GM21515 (cell line): ENCODE data around the gene CRK.

Experiments
- ATAC-seq: cut with Tn5 transposase; IDR thresholded peaks from one replicate; pipeline ENCODE4 v1.9.1; 2021; ENCODE audit not compliant: unreplicated experiment

CRK gene

DNA sequence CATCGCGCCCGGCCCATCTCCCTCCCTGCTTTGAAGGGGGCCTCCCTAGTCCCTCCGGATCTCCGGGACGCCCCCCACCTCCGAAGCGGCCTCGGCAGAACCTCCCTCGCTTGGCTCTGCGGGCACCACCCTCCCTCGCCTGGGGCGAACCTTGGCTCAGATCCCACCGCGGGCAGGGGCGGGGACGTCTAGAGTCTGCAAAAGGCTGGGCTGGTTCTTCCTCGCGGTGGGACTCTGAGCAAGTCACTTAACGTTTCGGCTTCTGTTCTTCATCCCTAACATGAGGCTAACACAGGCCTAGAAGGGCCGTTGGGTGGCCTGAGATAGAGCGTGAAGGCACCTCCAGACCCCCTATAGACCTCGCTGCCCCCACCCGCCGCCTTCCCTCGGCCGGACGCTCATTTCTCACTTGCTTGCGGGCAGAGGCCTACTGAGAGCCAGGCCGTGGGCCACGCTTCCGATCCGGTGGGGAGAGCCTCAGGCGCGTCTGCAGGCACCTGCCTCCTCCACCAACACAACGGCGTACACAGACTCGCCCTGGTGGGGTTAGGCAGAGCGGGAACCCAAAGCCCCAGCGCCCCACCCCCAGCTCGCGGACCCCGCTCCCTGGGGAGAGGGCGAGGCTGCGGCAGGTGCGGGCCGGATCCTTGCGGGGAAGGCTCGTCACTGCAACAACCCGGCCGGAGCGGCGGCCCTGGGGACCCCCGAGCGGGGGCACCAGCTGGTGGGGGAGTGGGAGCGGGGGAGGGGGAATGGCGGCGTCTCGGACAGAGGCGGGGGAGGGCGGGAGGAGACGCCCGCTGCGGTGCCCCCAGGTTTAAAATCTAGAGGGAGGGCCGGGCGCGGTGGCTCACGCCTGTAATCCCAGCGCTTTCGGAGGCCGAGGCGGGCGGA is 31.0 kb upstream of the CRK start:
- no peak for ATAC-seq

DNA sequence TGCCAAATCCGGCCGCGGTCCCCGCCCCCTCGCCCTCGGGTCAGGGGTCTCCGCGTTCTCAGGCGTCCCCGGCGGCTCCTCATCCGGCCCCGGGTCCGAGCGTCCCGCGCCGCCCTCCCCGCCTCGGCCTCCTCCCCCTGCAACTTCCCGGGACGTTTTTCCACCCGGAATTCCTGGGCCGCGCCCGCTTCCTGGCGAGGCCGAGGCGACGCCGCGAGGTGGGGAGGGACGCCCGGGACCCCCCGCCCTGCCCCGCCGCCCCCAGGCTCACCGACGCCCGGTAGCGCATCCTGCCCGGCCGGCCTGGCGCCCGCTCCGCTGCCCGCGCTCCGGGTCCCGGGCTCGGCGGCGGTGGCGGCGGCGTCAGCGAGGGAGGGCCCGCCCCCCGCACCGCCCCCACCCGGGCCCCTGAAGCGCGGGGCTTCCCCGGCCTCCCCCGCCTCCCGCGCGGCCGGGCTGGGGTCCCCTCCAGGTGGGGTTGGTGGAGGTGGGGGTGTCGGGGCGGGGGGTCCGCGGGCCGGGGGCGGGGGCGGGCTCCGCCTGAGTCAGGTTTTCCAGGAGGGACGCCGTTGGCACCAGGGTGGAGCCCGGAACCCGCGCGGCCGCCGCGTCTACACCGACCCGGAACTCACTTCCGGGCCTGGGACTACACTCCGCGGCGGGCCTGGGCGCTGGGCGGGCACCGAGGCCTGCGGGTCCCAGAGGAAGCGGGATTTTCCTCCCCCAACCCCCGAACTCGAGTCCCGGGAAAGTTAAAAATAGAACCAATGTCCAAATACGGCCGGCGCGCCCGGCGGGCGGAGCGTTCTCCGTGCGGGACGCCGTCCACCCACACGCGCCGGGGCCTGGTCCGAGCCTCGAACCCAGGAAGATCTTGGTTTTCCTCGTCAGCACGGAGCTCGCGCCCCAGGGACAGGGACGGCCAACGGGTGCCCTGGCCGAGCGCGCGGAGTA is 29.7 kb upstream of the CRK start:
- no peak for ATAC-seq

DNA sequence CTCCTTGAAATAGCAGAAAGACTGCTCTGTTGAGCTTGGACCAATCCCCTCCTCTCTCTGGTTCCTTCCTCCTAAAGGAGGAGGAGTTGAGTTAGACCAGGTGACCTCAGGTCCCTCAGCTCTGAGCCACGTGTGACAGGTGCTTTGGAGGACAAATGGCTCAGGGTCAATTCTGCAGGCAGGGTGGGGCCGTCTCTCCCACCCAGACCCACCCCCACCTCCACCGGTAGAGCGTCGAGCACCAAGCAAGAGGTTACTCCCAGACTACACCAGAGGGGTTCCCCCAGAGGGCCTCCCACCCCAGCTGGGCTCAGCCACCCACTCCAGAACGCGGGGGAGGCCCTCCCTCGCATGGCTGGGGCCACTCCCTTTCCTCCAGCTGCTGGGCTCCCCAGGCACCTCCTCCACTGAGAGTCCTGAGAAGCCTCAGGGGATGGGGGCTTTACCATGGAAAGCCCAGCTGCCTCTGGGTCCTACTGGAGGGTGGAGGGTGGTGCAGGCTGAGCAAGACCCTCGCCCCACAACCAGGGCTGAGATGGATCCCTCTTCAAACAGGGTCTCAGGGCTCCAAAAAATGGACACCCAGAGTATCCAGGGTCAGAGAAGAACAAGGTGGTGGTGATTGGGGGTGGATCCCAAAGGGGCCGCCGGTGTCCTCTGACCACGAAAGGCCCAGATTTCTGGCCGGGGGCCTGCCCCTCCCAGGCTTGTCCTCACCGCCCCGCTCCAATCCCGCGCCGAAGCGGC is 28.8 kb upstream of the CRK start:
- peak; percentile 35 for ATAC-seq

DNA sequence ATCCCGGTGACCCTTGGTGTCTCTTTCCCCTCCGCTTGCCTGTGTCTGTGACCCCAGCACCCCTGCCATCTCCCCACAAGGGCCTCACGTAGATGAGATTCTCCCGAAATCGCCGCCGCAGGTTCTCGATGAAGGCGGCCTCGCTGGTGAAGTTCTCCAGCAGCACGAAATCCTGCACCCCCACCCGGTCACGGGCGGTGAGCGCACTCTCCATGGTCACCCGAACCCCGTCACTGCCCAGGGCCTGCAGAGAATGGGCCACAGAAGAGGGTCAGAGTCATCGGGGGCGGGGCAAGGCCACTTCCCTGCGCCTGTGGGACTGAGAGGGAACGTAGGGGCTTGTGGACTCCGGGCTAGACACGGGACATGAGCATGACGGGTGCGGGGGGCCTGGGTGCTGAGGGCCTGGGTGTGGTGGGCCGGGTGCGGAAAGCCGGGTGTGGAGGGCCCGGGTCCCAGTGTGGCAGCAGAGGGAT is 28.1 kb upstream of the CRK start:
- no peak for ATAC-seq

DNA sequence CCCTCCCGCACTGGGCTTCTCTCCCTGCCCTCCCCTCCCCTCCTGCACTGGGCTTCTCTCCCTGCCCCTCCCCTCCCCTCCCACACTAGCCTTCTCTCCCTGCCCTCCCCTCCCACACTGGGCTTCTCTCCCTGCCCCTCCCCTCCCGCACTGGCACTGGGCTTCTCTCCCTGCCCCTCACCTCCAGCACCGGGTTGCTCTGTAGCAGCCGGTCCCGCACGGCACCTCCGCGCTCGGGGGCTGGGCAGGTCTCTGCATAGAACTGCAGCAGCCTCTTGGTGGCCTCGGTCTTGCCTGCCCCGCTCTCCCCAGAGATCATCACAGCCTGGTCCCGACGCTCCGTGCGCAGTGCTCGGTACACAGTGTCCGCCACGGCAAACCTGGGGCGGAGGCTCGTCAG is 26.6 kb upstream of the CRK start:
- no peak for ATAC-seq

DNA sequence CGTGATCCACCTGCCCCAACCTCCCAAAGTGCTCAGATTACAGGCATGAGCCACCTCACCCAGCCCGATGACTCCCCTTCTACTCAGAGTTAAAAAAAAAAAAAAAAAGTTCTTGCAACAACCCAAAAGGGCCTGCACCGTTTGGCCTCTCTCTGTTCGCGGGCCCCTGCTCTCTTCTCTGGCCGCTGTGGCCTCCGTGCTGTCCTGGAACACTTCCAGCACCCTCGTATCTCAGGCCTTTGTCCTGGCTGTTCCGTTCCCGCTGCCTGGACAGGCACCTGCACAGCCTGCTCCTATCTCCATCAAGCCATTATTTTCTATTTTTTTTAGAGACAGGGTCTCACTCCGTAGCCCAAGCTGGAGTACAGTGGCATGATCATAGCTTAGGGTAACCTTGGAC is 25.7 kb upstream of the CRK start:
- no peak for ATAC-seq

DNA sequence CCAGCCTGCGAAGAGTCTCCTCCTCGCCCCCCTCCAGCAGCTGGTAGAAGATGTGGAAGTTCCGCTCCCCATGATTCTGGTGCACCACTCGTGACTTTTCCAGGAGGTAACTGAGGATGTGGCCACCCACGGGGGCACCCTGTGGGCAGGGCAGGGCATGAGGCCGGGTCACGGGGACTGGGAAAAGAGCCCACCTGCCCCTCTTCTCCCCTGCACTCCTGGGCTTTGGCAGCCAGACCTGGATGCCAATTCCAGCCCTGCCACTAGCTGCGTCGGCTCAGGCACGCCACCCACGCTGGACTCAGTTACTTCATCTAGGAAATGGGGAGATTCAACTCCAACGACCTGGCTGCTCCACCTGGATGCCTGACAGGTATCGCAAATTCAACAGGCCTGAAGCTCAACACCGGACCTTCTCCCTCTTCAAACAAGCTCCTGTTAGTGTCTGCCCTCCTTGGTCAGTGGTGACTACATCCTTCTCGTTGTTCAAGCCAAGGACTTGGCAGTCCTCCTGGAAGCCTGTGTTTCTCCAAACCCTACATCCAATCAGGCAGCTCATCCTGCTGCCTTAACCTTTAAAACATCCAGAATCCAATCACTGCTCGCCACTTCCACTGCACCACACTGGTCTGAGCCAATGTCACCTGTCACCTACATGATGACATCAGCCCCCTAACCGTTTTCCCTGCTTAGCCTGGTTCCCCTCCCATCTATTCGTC is 24.9 kb upstream of the CRK start:
- no peak for ATAC-seq

DNA sequence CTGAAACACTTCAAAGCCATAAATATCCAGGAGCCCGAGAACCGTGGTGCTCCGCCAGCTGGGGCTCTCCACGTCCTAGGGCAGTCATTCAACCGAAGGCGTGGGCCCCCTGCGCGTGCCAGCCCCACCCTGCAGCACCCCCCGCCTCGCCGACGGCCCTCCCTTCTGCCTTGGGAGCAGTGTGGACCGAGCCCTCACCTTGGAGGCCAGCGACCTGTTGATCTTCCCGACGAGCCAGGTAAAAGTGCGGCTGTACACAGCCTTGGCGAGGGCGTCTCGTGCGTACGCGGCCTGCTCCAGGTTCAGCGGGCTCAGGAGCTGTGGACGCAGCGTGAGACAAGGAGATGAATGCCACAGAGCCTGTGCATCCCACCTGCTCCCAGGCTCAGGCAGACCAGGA is 22.4 kb upstream of the CRK start:
- no peak for ATAC-seq

DNA sequence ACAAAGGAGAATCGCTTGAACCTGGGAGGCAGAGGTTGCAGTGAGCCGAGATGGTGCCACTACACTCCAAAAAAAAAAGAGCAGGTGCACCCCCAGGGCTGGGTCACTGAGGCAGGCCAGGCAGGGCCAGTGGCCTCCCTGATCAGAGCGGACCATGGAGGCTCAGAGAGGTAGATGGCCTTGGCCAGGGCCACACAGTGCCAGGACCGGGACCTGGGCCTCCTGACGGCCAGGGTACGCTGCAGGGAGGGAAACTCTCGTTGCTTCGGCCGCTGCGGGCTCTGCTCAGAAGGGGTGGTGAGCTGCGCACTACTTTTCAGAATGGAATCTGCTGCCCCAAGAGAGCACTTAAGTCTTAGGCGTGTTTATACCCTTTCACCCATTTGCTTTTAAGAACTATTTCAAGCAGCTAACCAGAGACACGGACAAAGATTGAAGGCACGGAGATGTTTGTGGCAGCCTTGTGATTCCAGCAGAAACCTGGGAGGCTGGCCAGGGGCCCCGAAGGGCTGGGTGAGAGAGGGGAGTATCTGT is 19.4 kb upstream of the CRK start:
- no peak for ATAC-seq

DNA sequence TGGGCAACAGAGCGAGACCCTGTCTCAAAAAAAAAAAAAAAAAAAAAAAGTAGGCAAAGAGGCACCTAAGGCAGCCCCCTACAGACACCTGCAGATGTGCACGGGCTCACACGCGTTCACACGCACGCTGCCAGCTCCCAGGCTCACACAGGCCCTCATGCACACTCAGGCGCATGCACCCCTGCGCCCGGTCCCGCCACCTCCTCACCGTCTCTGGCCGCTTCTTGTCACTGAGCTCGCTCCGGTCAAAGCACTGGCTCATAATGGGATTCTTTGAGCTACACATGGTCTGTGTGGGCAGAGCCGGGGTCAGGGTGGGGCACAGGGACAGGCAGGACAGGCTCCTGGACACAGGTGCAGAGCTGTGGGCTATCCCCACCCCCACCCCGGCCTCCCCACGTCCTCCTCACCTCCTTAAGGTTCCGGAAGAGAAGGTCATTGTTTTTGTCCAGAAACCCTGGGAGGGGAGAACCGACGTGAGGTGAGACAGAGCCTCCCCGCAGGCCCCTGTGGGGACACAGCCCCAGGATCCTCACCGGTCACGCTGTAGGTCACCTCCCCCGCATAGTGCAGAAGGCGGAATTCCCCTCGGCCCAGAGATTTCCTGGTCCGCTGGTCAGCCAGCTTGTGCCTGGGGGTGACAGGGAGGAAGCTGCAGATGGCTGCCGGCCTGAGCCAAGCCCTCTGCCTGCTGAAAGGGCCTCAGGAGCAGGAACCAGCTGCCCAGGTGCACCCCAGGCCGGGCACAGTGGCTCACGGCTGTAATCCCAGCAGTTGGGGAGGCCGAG is 18.6 kb upstream of the CRK start:
- peak; percentile 52 for ATAC-seq

DNA sequence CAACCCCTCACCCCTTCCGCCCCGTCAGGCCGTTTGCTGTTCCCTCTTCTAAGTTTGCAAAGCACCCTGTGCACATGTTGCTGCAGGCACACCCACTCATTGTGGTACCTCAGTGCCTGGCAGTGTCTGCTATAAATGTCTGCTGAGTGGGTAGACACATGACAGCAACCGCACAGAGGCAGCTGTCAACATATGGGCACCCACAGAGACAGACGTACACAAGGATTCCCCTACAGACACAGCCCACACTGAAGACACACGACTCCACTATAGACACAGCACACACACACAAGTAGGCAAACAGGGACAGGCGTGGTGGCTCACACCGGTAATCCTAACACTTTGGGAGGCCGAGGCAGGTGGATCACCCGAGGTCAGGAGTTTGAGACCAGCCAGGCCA is 17.8 kb upstream of the CRK start:
- no peak for ATAC-seq

DNA sequence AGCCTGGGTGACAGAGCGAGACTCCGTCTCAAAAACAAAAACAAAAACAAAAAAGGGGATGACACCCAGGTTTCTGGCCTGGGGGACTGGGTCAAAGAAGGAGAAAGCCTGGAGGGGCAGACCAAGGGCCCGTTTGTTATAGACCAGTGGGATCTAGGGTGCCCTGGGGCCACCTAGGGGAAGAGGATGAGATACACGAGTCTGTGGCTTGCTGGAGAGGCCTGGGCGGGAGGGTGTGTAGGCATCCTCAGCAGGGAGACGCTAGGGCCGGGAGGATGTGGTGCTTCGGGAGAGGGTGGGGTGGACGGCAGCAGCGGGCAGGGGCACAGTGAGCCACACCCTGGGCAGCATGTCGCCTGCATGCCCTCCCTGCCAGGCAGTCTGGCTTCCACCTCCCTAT is 17.1 kb upstream of the CRK start:
- ATAC-seq: no peak

DNA sequence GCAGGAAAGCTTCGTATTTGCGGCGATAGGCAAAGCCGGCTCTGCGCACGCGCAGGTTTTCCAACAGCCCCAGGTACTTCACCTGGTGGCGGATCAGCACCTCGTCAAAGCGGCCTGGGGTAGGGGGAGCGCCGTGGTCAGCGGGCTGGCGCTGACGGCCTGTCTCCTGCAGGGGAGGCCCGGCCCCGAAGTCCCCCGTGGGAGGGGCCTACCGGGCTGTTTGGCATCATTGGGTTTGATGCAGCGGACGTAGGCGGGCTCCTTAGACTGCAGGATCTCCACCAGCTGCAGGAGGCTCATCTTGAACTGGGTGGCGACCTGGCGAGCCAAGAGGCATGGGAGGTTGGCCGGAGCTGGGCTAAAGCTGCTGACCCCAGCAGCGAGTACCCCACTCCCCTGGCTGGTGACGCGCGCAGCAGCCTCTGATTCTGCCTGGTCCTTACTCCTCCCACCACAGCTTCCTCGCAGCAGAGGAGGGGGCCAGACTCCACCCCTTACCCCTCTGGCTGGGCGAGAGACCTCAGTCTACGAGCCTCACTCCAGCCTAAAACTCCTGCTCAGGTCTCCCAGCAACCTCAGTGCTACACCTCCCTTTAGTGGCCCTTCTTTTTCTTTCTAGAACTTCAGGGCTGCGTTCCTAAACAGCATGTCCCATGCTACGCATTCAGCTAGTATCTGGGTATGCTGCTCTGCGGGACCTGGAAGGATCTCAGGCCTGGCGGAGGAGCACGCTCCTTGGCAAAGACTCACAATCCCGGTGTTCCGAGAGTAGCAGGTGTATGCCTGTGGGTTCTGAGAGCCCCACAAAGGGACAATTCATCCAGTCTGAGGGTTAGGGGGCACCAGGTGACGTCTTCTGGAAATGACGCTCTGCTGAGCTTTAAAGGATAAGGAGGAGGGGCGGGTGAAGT is 16.1 kb upstream of the CRK start:
- ATAC-seq: no peak

DNA sequence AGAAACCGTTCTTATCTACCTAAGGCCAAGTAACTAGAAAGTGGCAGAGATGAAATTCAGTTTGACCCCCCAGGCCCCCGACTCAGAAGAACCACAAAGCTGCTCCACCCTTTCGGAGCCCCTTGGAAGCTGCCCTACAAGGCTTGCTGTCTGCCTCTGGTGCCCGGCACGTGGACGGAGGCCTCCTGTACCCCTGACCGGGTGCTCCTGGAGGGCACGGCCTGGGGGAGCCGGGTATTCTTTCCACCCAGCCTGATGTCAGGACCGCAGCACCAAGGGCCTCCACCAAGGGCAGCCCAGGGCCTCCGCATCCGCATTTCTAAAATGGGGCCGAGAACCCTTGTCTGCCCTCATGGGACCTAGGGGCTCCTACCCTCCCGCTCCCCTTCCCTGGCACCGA is 15.5 kb upstream of the CRK start:
- no peak for ATAC-seq

DNA sequence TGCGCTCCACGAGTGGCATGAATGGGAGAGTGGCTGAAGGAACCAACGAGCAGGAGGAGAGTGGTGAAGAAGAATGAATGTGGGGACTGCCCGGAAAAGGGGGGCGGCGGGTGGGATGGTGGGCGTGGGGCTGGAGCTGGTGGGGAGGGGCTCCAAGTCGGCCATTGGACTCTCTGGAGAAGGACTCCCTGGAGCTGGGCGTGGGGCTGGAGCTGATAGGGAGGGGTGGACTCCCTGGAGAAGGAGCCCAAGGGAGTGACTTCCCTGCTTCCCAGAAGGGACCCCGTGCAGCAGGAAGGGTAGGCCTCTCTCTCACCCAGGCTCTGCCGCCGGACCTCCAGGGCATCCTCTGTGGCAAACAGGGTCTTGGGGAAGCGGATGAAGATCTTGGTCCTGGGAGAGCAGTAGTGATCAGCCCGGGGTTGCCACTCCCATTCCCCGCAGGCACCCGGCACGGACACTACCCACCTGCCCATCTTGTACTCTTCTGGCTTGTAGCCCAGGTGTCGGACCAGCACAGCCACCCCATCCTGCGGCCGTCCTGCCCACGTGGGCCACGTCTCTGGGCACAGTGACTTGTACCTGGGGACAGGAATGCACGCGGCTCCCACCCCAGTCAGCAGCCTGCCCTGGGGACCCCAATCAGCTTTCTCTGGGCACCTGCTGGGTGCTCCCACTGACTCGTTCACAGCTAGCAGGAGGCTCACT is 14.9 kb upstream of the CRK start:
- ATAC-seq: no peak

DNA sequence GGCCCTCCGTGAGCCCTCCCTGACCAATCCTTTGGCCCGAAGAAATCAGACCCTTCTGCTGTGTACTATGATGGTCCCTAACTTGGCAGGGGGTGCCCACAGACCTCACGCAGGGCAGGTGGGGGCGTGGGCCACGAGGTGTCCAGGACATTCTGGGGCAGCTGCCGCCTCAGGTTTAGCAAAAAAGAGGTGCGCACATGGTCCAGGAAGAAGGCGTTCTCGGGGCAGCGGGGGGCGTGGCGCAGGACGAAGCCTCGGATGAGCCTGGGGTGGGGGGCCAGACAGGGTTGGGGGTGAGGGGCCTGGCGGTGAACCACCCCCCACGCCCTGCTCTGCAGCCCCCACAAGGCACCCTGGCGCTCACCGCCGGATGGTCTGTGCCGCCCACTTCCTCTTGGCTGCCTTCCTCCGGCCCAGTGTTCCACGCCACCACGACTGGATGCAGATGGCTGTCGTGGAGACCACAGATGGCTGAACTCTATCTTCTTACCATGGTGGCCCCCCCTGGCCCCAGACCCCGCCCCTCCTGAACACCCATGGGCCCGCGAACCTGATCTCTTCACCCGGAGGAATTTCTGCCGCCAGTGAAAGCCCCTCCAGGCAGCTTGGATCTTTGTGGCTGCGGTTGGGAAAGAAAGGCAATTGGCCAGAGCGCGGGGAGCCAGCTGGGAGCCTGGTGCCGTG is 14.2 kb upstream of the CRK start:
- ATAC-seq: no peak

DNA sequence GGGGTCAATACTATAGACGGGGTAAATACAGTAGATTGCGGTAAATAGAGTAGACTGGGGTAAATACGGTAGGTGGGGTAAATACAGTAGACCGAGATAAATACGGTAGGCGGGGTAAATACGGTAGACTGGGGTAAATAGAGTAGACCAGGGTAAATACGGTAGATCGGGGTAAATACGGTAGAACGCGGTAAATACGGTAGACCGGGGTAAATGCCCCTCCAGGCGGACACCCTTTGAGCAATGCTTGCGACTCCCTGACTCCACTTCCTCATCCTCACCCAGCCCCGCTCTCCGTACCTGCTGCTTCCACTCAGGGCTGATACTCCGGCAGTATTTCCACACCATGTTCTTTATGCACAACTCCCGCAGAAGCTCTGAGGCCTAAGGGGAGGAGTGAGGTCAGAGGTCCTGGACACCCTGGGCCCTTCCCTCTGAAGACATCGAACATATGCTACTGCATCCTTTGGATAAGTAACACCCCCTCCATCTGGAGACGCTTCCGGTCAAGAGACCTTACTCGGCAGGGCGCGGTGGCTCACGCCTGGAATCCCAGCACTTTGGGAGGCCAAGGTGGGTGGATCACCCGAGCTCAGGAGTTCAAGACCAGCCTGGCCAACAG is 13.3 kb upstream of the CRK start:
- ATAC-seq: no peak
